MM.1S (cell line): ENCODE results near the gene ANKRD1.
"Not testable (repeated sequence)": the region's sequence is repeated elsewhere in the genome, so short reads cannot be mapped to it uniquely, and the experiment has no call there.

ENCODE experiments used
- DNase-seq: peaks from one replicate; pipeline ENCODE4 v3.0.0-alpha.2; 2015
- H2AFZ ChIP-seq: fragments of 300-600 bp; sonication (generic); 2 replicates; pipeline ENCODE4 v1.6.0; 2016; ENCODE audit warnings: antibody characterized with exemption, low read length
- H3F3A ChIP-seq: fragments of 300-600 bp; sonication (generic); 2 replicates; pipeline ENCODE4 v1.6.1; 2016; ENCODE audit warnings: mild to moderate bottlenecking, antibody characterized with exemption, low read length, moderate library complexity, mixed read lengths; ENCODE audit not compliant: insufficient read depth
- H3K27ac ChIP-seq: fragments of 300-600 bp; sonication (generic); 2 replicates; pipeline ENCODE4 v1.5.1; 2016; ENCODE audit warnings: mild to moderate bottlenecking, low read length
- H3K27me3 ChIP-seq: fragments of 300-600 bp; sonication (generic); replicated peaks from 2 replicates; pipeline ENCODE4 v1.6.0; 2016; ENCODE audit warnings: low read length; ENCODE audit not compliant: insufficient read depth
- H3K36me3 ChIP-seq: fragments of 300-600 bp; sonication (generic); replicated peaks from 2 replicates; pipeline ENCODE4 v1.6.1; 2016; ENCODE audit warnings: mild to moderate bottlenecking, low read length, mixed read lengths; ENCODE audit not compliant: insufficient read depth
- H3K4me1 ChIP-seq: fragments of 300-600 bp; sonication (generic); 2 replicates; pipeline ENCODE4 v1.6.1; 2016; ENCODE audit warnings: low read length, mixed read lengths
- H3K4me2 ChIP-seq: fragments of 300-600 bp; sonication (generic); 2 replicates; pipeline ENCODE4 v1.6.0; 2016; ENCODE audit warnings: low read depth, low read length
- H3K4me3 ChIP-seq: fragments of 300-600 bp; sonication (generic); 2 replicates; pipeline ENCODE4 v1.5.1; 2016; ENCODE audit warnings: low read length, mixed read lengths
- H3K79me2 ChIP-seq: fragments of 300-600 bp; sonication (generic); 2 replicates; pipeline ENCODE4 v1.6.1; 2016; ENCODE audit warnings: mixed run types, low read length, mixed read lengths
- H3K9ac ChIP-seq: fragments of 300-600 bp; sonication (generic); 2 replicates; pipeline ENCODE4 v1.6.1; 2016; ENCODE audit warnings: low read length, mixed read lengths
- H3K9me2 ChIP-seq: fragments of 300-600 bp; sonication (generic); replicated peaks from 2 replicates; pipeline ENCODE4 v1.6.1; 2016; ENCODE audit warnings: mild to moderate bottlenecking, low read length, mixed read lengths; ENCODE audit not compliant: insufficient read depth
- H3K9me3 ChIP-seq: fragments of 300-600 bp; sonication (generic); replicated peaks from 2 replicates; pipeline ENCODE4 v1.6.1; 2016; ENCODE audit warnings: mild to moderate bottlenecking, low read length, mixed read lengths; ENCODE audit not compliant: insufficient read depth
- H4K20me1 ChIP-seq: fragments of 300-600 bp; sonication (generic); 2 replicates; pipeline ENCODE4 v1.6.1; 2016; ENCODE audit warnings: mild to moderate bottlenecking, low read length, moderate library complexity, mixed read lengths; ENCODE audit not compliant: insufficient read depth
- EZH2 ChIP-seq: fragments of 300-600 bp; sonication (generic); optimal IDR thresholded peaks from 2 replicates; pipeline ENCODE3; 2017; ENCODE audit warnings: low read depth, mild to moderate bottlenecking, antibody characterized with exemption, low read length, mixed read lengths
- EZH2phosphoT487 ChIP-seq: fragments of 300-600 bp; sonication (generic); IDR thresholded peaks from 2 replicates; pipeline ENCODE4 v1.6.1; 2018; ENCODE audit warnings: antibody characterized with exemption, low read length
- TF ChIP-seq, protein P1 (sequence below): fragments of 300-600 bp; sonication (generic); IDR thresholded peaks from 2 replicates; pipeline ENCODE4 v1.5.1; 2016; ENCODE audit warnings: antibody characterized with exemption, low read length, mixed read lengths

ANKRD1 gene

DNA sequence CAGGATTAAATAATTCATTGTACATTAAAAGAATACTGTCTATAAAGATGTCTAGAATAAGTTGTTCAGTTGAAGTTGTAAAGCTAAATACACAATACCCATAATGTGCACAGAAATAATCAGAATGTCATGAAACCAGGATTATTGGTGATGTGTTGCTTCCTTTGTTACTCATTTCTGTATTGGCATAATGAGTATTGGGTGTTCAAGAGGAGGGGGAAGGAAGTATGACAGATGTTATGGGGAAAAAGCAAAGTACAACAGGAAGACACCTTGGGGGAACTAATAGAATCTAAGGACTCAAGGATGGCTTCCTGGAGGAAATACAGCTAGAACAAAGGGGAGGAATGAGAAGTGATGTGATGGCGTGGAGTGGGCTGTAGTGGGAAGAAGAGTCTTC, 15.0 kb downstream of the ANKRD1 start:
- H3K4me2 ChIP-seq = no peak overlapping the region
- H2AFZ ChIP-seq = no peak overlapping the region
- no peak for DNase-seq
- no peaks in the 10 kb centered on the region for H3F3A ChIP-seq
- no peak overlapping the region for H3K4me3 ChIP-seq
- H3K9ac ChIP-seq = no peak overlapping the region
- no peaks in the 10 kb centered on the region for H3K4me1 ChIP-seq
- TF ChIP-seq, protein P1, sequence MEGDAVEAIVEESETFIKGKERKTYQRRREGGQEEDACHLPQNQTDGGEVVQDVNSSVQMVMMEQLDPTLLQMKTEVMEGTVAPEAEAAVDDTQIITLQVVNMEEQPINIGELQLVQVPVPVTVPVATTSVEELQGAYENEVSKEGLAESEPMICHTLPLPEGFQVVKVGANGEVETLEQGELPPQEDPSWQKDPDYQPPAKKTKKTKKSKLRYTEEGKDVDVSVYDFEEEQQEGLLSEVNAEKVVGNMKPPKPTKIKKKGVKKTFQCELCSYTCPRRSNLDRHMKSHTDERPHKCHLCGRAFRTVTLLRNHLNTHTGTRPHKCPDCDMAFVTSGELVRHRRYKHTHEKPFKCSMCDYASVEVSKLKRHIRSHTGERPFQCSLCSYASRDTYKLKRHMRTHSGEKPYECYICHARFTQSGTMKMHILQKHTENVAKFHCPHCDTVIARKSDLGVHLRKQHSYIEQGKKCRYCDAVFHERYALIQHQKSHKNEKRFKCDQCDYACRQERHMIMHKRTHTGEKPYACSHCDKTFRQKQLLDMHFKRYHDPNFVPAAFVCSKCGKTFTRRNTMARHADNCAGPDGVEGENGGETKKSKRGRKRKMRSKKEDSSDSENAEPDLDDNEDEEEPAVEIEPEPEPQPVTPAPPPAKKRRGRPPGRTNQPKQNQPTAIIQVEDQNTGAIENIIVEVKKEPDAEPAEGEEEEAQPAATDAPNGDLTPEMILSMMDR = no peak
- TF ChIP-seq EZH2 = no peak
- no peak for TF ChIP-seq EZH2phosphoT487
- no peaks in the 10 kb centered on the region for H3K9me2 ChIP-seq
- H3K9me3 ChIP-seq = no peaks in the 10 kb centered on the region
- H3K27me3 ChIP-seq = no peaks in the 10 kb centered on the region
- no peak overlapping the region for H3K27ac ChIP-seq
- no peaks in the 10 kb centered on the region for H3K79me2 ChIP-seq
- H3K36me3 ChIP-seq = no peaks in the 10 kb centered on the region
- no peaks in the 10 kb centered on the region for H4K20me1 ChIP-seq

DNA sequence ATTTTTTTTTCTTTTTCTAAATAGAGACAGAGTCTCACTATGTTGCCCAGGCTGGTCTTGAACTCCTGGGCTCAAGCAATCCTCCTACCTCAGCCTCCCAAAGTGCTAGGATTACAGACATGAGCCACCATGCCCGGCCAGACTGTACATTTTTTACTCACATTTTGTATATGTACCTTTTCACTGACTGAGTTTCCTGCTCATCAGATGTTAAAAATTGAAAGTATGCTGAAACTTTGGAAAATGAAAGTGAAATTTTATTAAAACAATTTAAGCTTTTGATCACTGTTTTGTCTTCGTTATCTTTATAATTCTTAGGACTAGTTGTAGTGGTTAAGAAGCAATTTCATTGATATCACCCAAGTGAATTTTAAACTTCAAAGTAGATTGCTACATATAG, 24.0 kb downstream of the ANKRD1 start:
- not testable (repeated sequence) for H3K4me1 ChIP-seq, H3K27me3 ChIP-seq, H3K36me3 ChIP-seq, H3K9me3 ChIP-seq, H3K4me2 ChIP-seq, H4K20me1 ChIP-seq, DNase-seq, H3K4me3 ChIP-seq, H3K27ac ChIP-seq, H3K9ac ChIP-seq, H3F3A ChIP-seq, H3K79me2 ChIP-seq, H3K9me2 ChIP-seq, H2AFZ ChIP-seq

DNA sequence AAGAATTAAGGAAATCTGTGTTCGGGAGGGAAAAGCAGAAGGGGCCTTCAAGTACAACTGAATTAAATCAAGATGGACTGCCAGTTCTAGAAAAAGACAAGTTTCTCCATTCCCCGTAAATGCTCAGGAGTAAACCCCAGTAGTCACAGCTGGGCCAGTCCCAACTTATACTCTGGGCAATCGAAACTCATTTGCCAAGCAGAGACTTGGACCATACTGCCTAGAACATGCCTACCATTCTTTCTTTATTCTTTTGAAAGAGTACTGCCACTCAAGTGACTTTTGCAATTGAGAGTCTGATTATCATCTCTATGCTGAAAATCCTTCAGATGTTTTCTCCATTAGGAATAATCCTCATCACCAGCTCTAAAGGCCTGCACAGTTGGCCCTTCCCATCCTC, 27.7 kb downstream of the ANKRD1 start:
- H3K27ac ChIP-seq = no peak overlapping the region
- no peak overlapping the region for H2AFZ ChIP-seq
- H3K4me2 ChIP-seq = no peak overlapping the region
- H3K9me2 ChIP-seq = no peaks in the 10 kb centered on the region
- H3K4me1 ChIP-seq = no peaks in the 10 kb centered on the region
- H3K9ac ChIP-seq = no peak overlapping the region
- no peaks in the 10 kb centered on the region for H3K27me3 ChIP-seq
- H3K36me3 ChIP-seq = peaks cover 3% of the 10 kb centered on the region
- TF ChIP-seq EZH2phosphoT487 = no peak
- TF ChIP-seq EZH2 = no peak
- TF ChIP-seq, protein P1 = no peak
- no peak overlapping the region for H3K4me3 ChIP-seq
- no peaks in the 10 kb centered on the region for H3F3A ChIP-seq
- H3K79me2 ChIP-seq = no peaks in the 10 kb centered on the region
- DNase-seq = no peak
- no peaks in the 10 kb centered on the region for H3K9me3 ChIP-seq
- no peaks in the 10 kb centered on the region for H4K20me1 ChIP-seq

DNA sequence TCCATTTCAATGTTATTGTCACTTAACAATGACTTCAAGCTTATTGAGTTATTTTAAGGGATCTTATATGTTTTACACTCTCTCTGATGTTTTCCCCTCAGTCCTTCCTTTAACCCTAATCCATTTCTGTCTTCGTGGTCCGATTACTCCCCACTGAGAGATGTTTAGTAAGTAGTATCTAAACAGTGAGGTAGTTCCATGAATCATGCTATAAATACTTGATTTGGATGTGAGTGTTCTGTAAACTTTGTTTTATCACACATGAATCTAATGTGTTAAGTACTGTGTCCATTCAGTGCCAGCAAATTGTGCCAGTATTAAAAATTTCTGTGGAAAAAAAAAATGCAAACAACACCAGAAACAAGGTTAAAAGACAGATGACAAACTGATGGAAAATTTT, 30.5 kb downstream of the ANKRD1 start:
- H3K27me3 ChIP-seq = no peaks in the 10 kb centered on the region
- H2AFZ ChIP-seq = no peak overlapping the region
- no peak for TF ChIP-seq EZH2phosphoT487
- TF ChIP-seq, protein P1 = no peak
- no peak for TF ChIP-seq EZH2
- H3K27ac ChIP-seq = no peak overlapping the region
- no peaks in the 10 kb centered on the region for H3K79me2 ChIP-seq
- no peak overlapping the region for H3K9ac ChIP-seq
- H3K4me3 ChIP-seq = no peak overlapping the region
- no peaks in the 10 kb centered on the region for H3K4me1 ChIP-seq
- no peaks in the 10 kb centered on the region for H3F3A ChIP-seq
- no peak for DNase-seq
- H3K4me2 ChIP-seq = no peak overlapping the region
- no peaks in the 10 kb centered on the region for H4K20me1 ChIP-seq
- no peaks in the 10 kb centered on the region for H3K9me3 ChIP-seq
- peaks cover 9% of the 10 kb centered on the region for H3K36me3 ChIP-seq
- no peaks in the 10 kb centered on the region for H3K9me2 ChIP-seq
